Skeletal muscle cell (primary cell): Measurements from ENCODE around the gene RRN3.
"Not testable (repeated sequence)": the region's sequence is repeated elsewhere in the genome, so short reads cannot be mapped to it uniquely, and the experiment has no call there.

Experiments
- DNase-seq: peaks from one replicate; pipeline ENCODE4 v3.0.0-alpha.2; 2010; ENCODE audit warnings: low read depth
- H3K4me3 ChIP-seq: 2 replicates; pipeline ENCODE4 v1.5.1; 2011; ENCODE audit warnings: low read depth, mild to moderate bottlenecking, control low read depth, low read length, moderate library complexity

RRN3 gene

GRCh38 chr16:15054357-15055140 is 39.5 kb downstream of the RRN3 start:
- DNase-seq: no peak
- peak overlapping the region; percentile 97 for H3K4me3 ChIP-seq

GRCh38 chr16:15053904-15054303 is 40.2 kb downstream of the RRN3 start:
- H3K4me3 ChIP-seq: no peak overlapping the region
- no peak for DNase-seq

- DNase-seq: no peak
- H3K4me3 ChIP-seq: no peak overlapping the region
Observed at GRCh38 chr16:15052747-15053476, 41.2 kb downstream of the RRN3 start.

DNA sequence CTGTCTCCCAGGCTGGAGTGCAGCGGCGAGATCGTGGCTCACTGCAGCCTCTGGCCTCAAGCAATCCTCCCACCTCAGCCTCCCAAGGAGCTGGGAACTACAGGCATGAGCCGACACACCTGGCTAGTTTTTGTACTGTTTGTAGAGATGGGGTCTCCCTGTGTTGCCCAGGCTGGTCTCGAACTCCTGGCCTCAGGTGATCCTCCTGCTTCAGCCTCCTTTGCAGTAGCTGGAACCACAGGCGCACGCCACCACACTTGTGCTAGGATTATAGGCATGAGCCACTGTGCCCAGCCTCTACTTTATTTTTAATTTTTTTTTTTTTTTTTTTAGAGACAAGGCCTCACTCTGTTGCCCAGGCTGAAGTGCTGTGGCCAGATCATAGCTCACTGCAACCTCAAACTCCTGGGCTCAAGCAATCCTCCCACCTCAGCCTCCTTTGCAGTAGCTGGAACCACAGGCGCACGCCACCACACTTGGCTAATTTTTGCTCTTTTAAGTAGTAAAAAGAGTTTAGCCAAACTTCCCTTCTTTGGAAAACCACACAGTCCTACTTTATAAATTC is 42.6 kb downstream of the RRN3 start:
- no peak overlapping the region for H3K4me3 ChIP-seq
- DNase-seq: no peak

- DNase-seq, H3K4me3 ChIP-seq: not testable (repeated sequence)
Observed at GRCh38 chr16:15050440-15050839, 43.6 kb downstream of the RRN3 start.

- H3K4me3 ChIP-seq: no peak overlapping the region
- DNase-seq: no peak
Observed at GRCh38 chr16:15049581-15050180, 44.4 kb downstream of the RRN3 start.

DNA sequence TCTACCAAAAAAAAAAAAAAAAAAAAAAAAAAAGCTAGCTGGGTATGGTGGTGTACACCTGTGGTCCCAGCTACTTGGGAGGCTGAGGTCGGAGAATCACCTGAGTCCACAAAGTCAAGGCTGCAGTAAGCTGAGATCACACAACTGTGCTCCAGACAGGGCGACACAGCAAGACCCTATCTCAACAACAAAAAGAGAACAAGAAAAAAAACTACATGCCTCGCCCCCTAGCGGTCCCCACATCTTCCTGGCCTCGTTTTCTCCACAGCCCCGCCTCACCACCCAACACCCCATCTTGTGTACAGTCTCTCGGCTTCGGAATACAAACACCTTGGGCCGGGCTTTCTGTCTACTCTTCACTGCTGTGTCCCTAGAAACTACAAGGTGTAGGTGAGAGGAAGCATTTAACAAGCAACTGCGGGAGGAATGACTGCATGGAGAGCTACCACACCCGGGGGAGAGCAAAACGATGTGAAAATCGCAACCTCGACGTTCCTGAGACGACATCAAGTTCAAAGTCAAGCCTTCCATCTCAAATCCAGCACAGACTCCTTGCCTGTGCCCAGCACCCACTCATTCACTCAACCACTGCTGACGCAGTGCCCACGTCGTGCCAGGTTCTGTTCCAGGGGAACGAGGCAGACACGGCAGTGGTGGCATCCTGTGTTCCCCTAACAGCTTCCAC is 47.2 kb downstream of the RRN3 start:
- no peak for DNase-seq
- H3K4me3 ChIP-seq: no peak overlapping the region

GRCh38 chr16:15045270-15045669 is 48.8 kb downstream of the RRN3 start:
- DNase-seq: not testable (repeated sequence)

GRCh38 chr16:15044286-15044685 is 49.8 kb downstream of the RRN3 start:
- DNase-seq: no peak

More at GRCh38 chr16:15045270-15045669, 48.8 kb downstream of the RRN3 start:
- not testable (repeated sequence) for H3K4me3 ChIP-seq

GRCh38 chr16:15043344-15043743 is 50.7 kb downstream of the RRN3 start:
- no peak overlapping the region for H3K4me3 ChIP-seq
- DNase-seq: no peak

More at GRCh38 chr16:15044286-15044685, 49.8 kb downstream of the RRN3 start:
- H3K4me3 ChIP-seq: no peak overlapping the region

DNA sequence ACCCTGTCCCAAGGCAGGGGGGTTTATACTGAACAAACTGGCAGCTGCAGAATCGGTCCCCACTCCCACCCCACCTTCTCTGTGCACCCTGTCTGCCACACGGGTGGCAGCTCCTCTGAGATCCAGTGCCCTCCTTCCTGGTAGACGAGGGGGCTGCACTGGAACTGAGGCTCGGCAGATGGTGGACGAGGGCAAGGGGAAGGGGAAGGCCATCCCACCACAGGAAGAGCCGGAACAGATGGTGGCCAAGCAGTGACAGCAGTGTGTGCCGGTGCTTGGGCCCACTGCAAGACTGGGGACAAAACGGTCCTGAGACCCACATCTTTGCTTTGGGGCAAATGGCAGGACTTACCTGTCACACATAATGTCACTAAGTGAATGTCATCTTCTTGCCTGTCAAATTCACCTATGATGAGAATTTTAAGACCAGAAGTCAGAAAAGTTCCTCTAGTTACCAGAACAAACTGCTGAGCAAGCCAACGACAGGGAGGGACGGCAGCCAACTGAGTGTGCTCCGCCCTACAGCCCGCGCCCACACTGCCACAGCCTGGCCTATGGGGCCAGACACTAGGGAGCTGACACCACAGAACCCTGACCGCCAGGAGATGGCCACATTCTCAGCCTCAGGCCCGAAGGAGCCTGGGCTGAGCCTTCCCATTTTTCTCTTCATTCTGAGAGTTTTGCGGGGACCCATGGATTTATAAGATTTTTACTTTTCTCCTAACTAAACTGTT is 52.6 kb downstream of the RRN3 start:
- DNase-seq: no peak
- H3K4me3 ChIP-seq: no peak overlapping the region

DNA sequence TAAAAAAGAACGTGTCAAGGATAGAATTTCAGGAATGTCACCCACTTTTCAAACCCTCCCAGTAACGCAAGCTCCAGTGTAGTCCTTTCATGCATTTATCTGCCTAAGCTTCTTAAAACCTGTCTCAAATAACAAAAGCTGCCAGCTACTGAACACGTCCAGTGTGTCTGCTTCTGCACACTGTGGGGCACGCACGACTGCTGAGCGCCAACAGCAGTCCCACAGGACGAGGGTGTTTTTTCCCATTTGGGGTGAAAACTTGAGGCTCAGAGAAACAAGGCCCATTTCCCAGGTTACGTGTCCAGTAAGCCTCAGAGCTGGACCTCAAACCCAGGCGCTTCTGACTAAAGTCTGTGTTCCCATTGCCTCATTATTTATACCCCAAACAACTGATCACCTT is 55.4 kb downstream of the RRN3 start:
- no peak for DNase-seq
- H3K4me3 ChIP-seq: no peak overlapping the region

DNA sequence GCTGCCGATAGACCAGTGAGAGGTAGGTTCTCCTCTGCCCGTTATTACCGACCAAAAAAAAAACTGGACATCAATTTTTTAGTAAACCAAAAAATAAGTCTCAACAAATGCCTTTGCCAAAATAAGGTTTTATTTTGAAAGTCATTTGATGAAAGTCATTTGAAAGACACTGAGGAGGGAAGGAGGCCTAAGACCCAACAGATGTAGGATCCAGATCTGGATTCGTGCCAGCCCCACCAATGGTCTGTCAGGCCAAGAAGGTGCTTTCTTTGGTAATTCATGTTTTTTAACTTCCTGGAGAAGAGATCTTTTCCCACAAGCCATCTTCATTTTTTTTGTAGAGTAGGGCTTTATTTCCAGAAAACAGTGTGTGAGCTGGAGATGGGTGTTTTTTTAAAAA is 56.3 kb downstream of the RRN3 start:
- no peak for DNase-seq
- no peak overlapping the region for H3K4me3 ChIP-seq

- H3K4me3 ChIP-seq: no peak overlapping the region
- DNase-seq: no peak
Observed at GRCh38 chr16:15037003-15037402, 57.1 kb downstream of the RRN3 start.

GRCh38 chr16:15035163-15035729 is 58.8 kb downstream of the RRN3 start:
- H3K4me3 ChIP-seq: no peak overlapping the region
- no peak for DNase-seq

DNA sequence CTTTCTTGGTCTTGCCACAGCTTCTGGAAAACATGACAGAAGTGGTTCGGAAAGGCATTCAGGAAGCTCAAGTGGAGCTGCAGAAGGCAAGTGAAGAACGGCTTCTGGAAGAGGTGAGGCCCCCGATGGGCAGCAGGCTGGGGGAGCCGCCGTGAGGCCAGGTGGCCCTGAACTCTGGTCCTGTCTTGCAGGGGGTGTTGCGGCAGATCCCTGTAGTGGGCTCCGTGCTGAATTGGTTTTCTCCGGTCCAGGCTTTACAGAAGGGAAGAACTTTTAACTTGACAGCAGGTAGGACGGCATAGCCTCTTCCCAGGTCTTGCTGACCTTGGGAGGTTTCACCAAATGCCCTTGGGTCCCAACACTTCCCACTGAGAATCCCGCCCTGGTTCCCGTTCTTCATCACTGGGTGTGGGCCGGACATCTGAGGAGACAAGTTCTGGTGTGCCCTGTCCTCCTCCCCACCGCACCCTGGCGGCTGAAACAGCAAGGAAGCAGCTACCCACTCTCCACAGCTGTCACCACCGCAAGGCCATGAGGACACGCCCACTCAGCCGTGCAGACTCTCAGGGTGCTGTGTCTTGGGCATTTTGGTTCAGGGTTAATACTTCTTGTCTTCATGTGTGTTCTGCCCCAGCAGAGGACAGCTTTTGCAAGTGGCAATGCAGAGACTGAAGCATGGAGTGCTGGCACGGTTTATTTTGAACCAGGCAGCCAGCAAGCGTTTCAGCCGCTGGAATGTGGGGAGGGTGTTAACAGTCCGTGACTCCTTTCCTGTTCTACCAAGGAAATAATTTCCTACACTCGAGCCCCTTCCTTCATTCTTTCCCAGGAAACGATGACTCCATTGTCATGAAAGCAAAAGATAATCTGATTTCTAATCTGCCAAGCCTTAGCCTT is 59.6 kb downstream of the RRN3 start:
- DNase-seq: no peak
- H3K4me3 ChIP-seq: no peak overlapping the region

- no peak for DNase-seq
- no peak overlapping the region for H3K4me3 ChIP-seq
Observed at GRCh38 chr16:15033309-15033707, 60.8 kb downstream of the RRN3 start.
